ENCODE measurements around the gene ANK2. TPM values are rescaled to one million over a fixed set of nuclear protein-coding genes. Genes with fewer than 3 reads are reported as not detected.
A peak's percentile ranks its signal among the peaks of the same experiment; 100 is the strongest.

ANK2 gene
- polyA plus RNA-seq, 4 donors = 53.4 to 70.7 (median 59.7) TPM

DNA sequence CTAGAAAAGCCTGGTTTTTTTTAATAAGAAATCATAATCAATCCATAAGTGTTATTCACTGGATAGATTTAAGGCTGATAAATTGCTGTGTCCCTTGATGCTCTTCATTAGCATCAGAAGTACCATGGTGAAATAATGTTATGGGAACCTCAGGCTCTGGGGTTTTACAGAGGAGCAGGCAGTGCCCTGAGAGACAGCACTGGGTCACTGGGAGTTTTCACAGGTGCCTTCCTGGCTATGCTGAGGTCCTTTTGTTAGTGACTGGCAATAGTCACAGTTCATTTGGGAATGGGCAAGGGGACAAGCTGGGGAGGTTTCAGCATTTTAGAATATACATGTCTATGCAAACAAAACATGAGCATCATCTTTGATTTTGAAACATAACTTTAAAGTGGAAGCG, 38.6 kb downstream of the ANK2 start:
- DNase-seq (ENCODE audit: low read depth in 4 of 4, low spot score in 3 of 4) = no peak

DNA sequence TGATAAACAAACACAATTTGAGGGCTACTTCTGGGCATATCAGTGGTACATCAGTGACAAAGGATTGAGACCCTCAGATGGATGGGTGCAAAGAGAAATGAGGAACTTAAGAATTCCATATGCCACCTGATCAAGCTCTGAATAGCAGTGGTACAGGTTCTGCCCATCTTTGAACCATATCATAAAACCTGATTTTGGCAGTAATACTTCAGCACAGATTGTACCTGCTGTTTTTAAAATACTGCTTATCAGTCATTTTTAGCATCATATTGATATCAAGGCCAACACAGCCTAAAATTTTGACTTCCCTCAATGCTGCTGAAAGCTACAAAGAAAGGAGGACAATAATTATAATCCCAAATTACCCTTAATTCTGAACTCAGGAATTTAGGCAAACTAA, 41.5 kb downstream of the ANK2 start:
- no peak for DNase-seq (ENCODE audit: low read depth in 4 of 4, low spot score in 3 of 4)

DNA sequence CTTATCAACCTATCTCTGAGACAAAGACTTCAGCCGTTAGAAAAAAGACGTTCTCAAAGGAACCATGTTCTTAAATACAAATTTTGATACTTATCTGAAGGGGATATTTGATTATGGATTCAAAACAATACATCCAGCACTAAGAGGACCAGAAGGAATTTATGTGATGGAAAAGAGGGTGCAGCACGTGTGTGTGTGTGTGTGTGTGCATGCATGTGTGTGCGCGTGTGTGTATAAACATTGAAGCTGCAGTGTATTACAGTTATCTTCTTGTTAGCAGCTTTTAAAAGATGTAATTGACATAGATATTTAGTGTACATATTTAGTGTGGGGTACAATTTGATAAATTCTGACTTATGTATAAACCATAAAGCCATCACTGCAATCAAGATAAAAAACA, 44.9 kb downstream of the ANK2 start:
- DNase-seq (ENCODE audit: low read depth in 4 of 4, low spot score in 3 of 4) = no peak

DNA sequence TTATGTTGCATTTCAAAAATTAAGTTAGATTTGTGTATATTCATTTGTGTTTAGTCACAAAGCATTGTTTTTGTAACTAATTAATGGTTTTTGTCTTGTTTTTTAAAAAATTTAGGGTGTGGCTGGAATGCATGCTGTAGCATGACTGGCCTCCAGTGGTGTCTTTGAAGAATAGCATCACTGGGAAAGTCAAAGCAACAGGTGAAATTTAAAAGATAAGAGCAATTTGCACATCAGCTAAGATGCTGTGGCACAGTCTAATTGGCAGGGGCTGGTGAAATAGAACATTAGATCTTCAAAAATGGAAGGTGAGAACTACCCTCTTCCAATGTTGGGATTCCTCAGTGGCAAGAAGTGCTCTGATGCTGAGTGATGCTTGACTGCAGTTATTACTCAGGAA, 45.3 kb downstream of the ANK2 start:
- DNase-seq (ENCODE audit: low read depth in 4 of 4, low spot score in 3 of 4) = no peak

DNA sequence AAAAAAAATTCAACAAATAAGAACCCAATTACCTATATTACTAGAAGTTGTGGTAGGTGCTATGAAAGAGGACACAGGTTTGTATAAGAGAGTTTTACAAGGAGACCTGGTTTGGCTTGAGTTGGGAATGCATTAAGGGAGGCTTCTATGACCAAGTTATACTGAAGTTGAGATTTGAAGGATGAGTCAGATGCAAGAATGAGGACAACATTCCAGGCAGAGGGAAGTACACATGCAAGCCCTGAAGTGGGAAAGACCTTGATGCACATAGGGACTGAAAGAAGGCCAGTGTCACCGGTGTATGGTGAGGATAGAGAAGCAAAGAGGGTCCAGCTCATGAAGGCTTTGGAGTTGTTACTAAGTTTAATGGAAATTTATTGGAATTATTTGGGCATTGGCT, 52.2 kb downstream of the ANK2 start:
- no peak for DNase-seq (ENCODE audit: low read depth in 4 of 4, low spot score in 3 of 4)

DNA sequence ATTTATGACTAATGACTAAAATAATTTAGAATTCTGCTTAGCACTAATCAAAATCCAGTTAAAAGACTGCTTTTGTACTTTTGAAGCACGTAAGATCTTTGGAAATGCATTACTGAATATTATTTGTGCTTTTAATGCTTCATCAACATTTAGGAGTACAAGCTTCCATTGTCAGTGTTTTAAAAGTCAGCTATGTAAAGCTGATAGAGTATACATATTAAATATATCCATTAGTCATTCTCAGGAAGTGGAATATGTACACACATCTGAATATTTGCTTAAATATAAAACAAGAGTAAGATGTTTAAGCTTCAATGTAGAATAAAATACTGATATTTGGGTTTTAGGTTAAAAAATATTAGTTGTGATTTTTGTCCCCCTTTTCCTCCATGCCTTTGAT, 54.1 kb downstream of the ANK2 start:
- no peak for DNase-seq (ENCODE audit: low read depth in 4 of 4, low spot score in 3 of 4)

DNA sequence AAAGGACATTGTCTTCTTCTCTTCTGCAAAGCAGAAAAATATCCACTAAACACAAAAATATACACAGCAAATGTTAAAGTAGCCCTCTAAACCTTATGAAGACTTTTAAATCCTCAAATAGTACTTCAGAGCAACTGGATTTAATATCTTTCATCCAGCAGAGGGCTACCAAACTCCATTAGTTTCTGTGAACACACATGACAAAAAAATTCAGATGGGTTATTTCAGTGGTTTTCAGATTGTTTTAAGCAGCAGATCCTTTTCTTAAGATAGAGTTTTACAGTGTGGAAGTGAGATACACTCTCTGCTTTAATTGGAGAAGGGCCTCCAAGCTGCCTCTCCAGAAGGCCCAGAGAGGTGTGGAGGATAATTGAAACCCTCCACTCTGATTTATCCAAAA, 56.7 kb downstream of the ANK2 start:
- peak in 2 of 4 donors; percentile 33 to 35 for DNase-seq (ENCODE audit: low read depth in 4 of 4, low spot score in 3 of 4)

DNA sequence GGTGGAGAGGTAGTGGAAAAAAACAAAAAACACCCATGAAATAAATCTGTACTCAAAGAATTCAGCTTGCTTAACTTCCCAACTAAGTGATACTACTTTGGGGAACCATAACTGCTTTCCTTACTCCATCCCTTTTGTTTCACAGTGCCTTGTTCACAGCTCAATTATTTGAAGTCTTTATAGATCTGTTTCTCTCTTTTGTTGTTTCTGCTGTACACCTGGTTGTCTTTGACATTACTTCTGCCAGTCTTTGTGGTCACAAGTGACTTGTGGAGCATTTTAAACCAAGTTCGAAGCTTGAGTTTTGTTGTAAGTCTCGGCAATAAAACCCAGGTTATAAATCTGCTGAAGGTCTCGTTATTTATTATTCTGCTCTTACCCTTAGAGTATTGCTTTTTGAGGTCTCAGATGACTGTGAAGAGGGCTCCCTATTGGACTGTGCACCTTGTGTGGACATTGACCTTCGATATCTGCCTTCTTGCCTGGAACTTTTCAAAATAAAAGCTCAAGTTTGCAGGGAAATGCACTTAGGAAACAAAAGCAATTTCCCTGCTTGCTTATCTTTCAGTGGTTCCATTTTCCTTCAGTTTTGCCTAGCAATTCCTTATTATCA, 59.8 kb downstream of the ANK2 start:
- peak in 2 of 4 donors; percentile 35 to 54 for DNase-seq (ENCODE audit: low read depth in 4 of 4, low spot score in 3 of 4)

DNA sequence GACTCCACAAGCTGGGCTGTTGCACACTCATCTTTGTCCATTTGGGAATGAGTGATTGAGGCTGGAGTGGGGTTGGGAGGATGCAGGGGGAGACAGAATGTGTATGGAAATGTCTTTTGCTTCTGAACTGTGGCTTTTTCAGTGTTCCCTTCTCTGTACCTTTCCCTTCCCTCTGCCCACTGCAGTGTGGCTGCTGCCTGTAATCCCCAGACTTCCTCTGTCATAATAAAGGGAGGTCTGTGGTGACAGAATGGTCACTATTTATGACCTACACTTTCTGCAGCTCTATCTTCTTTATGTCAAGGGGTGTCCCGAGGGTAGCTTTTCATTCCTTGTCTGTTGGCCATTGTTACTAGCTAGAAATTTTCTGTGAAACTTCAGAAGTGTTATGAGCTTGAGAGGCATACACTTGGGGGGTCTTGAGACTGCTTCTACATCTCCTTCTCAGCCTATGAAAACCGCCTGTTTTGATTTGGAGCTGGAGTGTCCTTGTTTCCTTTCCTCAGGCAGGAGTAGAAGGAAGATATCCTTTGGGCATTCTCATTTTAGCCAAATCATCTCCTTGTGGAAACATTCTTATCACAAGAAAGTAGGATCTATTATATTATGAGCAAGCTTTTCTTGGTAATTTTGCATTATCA, 63.0 kb downstream of the ANK2 start:
- no peak for DNase-seq (ENCODE audit: low read depth in 4 of 4, low spot score in 3 of 4)

DNA sequence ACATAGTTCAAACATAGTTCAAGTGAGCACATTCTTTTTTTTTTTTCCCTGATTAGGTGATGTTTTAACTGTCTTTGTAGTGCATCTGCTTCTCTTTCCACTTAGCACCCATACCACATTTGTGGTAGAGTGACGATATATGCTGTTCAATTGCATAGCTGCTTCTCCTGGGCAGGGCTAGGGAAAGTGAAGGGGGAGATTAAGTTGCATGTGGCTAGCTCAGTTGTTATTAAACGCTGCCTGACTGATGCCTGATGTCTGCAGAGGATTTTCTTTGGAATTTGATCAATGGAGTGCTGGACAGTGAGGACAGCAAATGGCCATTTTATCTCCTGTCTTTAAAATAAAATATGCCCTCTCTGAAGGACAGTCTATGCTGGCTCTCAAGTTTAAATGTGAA, 63.7 kb downstream of the ANK2 start:
- DNase-seq (ENCODE audit: low read depth in 4 of 4, low spot score in 3 of 4) = no peak

DNA sequence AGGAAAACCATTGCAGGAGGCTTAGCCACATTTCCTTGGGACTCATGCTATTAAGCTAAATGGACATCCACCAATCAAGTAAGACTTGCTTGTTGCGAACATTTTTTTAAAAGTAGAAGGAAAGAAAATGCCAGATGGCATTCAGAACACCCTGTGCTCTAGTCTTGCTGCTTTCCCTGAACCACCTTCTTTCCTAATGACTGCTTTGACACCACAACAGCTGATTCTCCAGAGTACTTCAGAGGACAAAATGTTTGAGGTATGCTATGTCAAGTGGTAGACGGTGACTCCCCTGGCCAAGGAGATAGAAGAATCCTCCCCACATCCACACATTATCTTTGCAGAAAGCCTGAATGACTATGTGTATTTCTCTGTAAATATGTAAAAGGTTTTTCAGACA, 65.4 kb downstream of the ANK2 start:
- DNase-seq (ENCODE audit: low read depth in 4 of 4, low spot score in 3 of 4) = no peak

DNA sequence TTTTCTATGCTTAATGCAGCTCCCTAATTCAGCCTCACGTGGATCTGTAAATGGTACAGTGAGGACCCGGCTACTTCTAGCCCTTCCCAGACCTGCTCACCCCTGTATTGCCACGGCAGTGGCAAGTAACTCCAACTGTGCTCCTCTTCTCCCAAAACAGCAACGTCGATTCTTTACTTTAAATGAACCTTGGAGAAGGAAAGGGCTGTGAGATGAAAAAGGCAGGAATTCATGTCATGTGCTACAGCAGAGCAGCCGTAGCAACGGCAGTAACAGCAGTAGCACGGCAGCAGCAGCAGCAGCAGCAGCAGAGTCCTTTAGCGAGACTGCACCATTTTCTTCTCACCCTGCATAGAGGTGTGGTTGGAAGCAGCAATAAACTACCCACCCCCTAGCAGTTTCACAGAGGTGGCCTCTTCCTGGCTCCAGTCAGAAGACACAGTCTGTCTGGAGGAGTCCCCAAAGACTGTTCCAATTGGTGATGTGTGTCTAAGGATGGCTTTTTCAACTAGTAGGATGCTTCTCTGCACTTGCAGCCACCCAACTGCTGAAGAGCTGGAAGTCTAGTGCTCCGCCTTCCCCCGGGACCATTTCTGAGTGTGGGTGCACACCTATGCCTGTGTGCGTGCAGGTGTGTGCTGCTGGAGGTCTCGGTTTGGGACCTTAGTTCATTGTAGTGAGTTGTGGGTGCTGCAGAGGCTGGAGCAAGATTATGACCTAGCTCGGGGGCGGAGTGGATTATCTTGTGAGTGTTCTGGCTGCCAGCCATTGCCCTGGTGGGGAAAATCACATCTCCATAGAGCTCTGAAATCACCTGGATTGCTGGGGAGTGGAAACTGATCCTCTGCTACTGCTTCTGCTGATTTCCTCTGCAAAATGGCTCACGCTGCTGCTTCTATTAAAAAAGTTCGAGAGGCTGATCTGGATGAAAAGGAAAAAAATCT, 67.2 kb downstream of the ANK2 start:
- DNase-seq (ENCODE audit: low read depth in 4 of 4, low spot score in 3 of 4) = no peak

DNA sequence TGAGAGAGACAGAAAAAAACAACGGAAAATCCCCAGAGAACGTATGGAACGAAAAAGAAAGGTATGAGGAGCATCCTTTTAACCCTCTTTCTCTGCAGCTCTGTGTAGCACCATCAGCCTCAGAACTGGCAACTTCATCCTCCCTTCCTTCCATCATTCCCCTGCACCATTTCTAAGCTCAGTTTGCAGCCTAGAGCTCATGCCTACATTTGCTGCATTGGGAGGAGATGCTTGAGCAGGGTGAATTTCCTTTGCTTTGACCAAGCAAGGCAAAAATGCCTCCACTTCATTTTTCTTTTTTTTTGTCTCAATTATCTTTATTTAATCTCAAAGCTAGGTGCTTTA, 67.9 kb downstream of the ANK2 start:
- DNase-seq (ENCODE audit: low read depth in 4 of 4, low spot score in 3 of 4) = no peak

DNA sequence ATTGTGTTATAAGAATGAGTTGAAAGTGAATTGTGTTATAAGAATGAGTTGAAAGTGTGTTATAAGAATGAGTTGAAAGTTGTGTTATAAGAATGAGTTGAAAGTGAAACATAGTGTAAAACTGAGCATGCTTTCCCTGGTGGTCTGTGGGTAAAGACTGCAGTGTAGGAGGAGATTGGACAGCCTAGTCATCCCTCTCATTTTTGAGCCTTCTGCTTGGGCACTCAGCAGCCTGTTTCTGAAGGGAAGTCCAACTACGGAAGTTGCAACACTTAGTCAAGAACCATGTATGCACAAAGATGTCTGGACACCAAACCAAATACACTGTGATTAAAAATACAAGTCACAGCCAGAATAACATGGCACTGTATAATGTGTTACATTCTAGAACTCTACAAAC, 72.6 kb downstream of the ANK2 start:
- DNase-seq (ENCODE audit: low read depth in 4 of 4, low spot score in 3 of 4) = no peak

DNA sequence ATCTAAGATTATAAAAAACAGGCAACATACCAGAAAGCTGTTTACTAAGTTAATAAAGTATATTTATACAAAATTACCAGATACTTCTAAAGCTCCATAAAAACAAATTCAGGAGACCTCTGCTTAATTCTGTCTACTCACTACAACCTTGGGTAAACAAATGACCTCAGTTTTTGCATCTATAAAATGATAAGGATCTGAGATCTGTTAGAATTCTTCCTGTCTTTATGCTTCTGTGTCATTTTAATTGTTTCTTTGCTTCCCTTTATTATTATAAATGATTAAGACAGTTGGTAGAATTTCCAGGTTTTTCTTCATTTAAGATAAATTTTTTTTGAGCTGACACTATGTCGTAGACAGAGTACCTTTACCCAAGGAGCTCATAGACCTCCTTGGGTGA, 76.0 kb downstream of the ANK2 start:
- DNase-seq (ENCODE audit: low read depth in 4 of 4, low spot score in 3 of 4) = no peak

DNA sequence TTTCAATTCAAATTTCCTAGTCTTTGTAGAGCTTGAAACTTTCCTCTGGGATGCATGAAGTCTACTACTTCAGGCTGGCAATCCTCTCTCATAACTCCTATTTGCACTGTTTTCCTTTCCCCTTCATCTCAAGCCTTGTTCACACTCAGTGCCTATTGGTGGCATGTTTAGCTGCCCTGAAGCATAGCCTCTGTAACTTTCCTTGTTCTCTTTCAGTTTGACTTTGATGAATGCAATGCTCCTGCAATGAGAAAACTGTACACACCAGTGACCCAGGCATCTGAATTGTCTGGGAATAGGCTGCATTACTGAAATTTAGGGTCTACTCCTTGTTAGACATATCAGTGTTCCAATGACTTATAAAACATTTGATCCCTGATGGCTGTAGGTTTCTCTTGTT, 81.7 kb downstream of the ANK2 start:
- DNase-seq (ENCODE audit: low read depth in 4 of 4, low spot score in 3 of 4) = no peak

DNA sequence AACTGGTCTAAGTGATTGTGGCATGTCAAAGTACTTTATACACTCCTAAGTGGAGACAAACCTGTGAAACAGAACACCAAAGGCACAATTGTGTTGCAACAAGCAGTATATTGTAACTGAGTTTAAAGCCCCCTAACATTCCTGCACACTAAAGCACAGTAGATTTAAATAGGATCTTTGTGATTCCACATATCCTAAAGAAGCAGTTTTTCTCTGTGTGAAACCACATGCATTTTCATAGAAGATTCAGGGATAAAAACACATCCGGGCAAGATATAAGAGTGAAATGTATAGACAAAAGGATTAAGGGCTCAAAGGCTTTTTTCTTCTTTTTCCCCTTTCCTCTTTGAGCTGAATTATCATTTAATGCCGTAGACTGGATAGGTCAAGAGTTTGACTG, 82.2 kb downstream of the ANK2 start:
- DNase-seq (ENCODE audit: low read depth in 4 of 4, low spot score in 3 of 4) = no peak

DNA sequence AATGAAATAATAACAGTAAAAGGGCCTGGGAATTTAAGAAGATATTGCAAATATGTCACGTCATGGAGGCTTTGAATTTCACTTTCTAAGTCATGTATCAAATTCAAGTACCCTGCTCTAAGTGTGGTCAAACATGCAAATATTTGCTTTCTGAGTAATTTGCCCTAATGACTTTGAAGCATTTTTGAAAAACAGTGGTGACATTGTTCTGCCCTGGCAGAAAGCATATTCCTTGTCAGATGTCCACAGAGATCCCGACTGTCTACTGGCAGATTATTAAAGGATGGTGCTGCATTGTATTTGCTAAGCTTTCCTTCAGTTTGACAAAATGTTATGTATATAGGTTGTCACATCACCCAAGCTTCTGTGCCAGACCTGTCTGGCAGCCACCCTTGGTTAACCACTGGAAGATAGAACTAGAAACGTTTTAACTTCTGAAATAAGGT, 92.5 kb downstream of the ANK2 start:
- no peak for DNase-seq (ENCODE audit: low read depth in 4 of 4, low spot score in 3 of 4)

DNA sequence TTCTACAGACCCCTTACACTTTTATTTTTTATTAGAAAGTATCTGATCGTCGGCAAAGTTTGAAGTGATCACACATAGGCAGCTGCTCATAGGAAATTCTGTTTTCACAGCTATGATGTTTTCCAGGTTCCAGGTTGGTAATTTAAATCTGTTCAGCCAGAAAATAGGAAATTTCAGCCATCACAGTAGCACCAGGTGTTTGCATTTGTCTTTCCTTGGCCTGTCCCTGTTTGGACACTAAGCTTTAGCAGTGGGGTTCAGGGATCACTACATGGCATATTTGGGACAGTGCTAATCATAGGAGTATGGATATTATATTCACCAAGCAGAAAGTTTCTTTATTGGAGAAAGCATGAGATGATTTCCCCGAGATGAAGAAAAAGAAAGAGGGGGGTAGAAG, 92.9 kb downstream of the ANK2 start:
- no peak for DNase-seq (ENCODE audit: low read depth in 4 of 4, low spot score in 3 of 4)

DNA sequence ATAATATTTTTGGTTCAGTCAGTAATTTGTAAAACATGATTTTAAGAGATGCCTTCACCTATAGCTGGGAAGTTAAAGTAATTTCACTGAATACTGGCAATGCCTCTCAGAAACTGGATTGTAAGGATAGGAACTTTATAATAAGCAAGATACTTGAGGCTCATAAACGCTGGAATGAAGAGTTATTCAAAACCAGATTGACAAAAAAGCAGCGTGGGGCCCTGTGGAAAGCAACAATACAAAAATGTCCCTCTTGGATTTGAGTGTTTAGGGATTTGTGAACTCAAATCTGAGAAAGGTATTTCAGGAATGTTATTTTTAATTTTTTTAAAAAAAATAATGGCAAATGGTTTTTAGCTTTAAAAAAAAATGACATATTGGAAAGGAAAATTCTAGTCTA, 94.6 kb downstream of the ANK2 start:
- DNase-seq (ENCODE audit: low read depth in 4 of 4, low spot score in 3 of 4) = no peak

DNA sequence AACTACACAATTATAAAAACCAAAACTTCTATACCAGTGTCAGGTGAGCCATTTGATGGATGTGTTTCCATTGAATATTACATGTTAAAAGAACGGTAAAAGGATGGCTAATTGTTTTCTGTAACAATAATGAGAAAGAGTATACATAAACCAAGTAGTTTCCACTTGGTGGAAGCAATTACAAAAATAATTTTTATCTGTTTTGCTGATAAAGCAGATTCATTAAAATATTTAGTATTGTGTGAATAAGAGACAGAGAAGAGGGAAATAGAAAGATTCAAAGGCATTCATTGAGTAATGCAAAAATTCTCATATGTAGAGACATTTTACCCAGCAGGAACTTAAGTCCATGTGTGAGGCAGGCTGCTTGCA, 95.7 kb downstream of the ANK2 start:
- no peak for DNase-seq (ENCODE audit: low read depth in 4 of 4, low spot score in 3 of 4)
